Ecto neural progenitor cell (in vitro differentiated cells): ENCODE results near the gene PARP16.
"Not testable (repeated sequence)": the region's sequence is repeated elsewhere in the genome, so short reads cannot be mapped to it uniquely, and the experiment has no call there.

Experiments
- DNase-seq: peaks from one replicate; pipeline ENCODE4 v3.0.0-alpha.2; 2018; ENCODE audit warnings: low spot score

The PARP16 gene

GRCh38 chr15:65233696-65234095 is 53.0 kb downstream of the PARP16 start:
- no peak for DNase-seq

- no peak for DNase-seq
Observed at GRCh38 chr15:65232520-65232919, 54.2 kb downstream of the PARP16 start.

- DNase-seq: no peak
Observed at GRCh38 chr15:65231306-65231705, 55.4 kb downstream of the PARP16 start.

- DNase-seq: not testable (repeated sequence)
Observed at GRCh38 chr15:65226901-65227300, 59.8 kb downstream of the PARP16 start.

GRCh38 chr15:65226221-65226620 is 60.5 kb downstream of the PARP16 start:
- no peak for DNase-seq

GRCh38 chr15:65223996-65224395 is 62.7 kb downstream of the PARP16 start:
- DNase-seq: no peak

- DNase-seq: no peak
Observed at GRCh38 chr15:65222891-65223290, 63.8 kb downstream of the PARP16 start.

- DNase-seq: no peak
Observed at GRCh38 chr15:65221697-65222096, 65.0 kb downstream of the PARP16 start.

- no peak for DNase-seq
Observed at GRCh38 chr15:65219137-65219536, 67.5 kb downstream of the PARP16 start.

- no peak for DNase-seq
Observed at GRCh38 chr15:65217526-65218482, 68.9 kb downstream of the PARP16 start.

GRCh38 chr15:65215496-65215895 is 71.2 kb downstream of the PARP16 start:
- no peak for DNase-seq

- DNase-seq: no peak
Observed at GRCh38 chr15:65214010-65214409, 72.7 kb downstream of the PARP16 start.

- no peak for DNase-seq
Observed at GRCh38 chr15:65213241-65213640, 73.4 kb downstream of the PARP16 start.

GRCh38 chr15:65212097-65212496 is 74.6 kb downstream of the PARP16 start:
- no peak for DNase-seq

- no peak for DNase-seq
Observed at GRCh38 chr15:65211482-65211982, 75.2 kb downstream of the PARP16 start.

GRCh38 chr15:65210770-65211481 is 75.8 kb downstream of the PARP16 start, which contains the start of gene CILP:
Gene CILP (minus strand): TSS chr15:65211473. CDS start chr15:65209755, 1,718 bp downstream.
- no peak for DNase-seq

- no peak for DNase-seq
Observed at GRCh38 chr15:65209701-65210643, 76.7 kb downstream of the PARP16 start.

GRCh38 chr15:65208647-65209046 is 78.0 kb downstream of the PARP16 start:
- no peak for DNase-seq
